Colonic mucosa (tissue), 4 donors: ENCODE results near the gene FBXO2. TPM values are rescaled to one million over a fixed set of nuclear protein-coding genes. Genes with fewer than 3 reads are reported as not detected.

Source experiments
- DNase-seq: peaks from one replicate; pipeline ENCODE4 v3.0.0-alpha.2; 2020
- H3K27ac ChIP-seq: fragments of 200-600 bp; one replicate; pipeline ENCODE4 v1.8.0; 2021
- H3K27me3 ChIP-seq: fragments of 200-600 bp; one replicate; pipeline ENCODE4 v1.8.0; 2021
- H3K36me3 ChIP-seq: fragments of 200-600 bp; one replicate; pipeline ENCODE4 v1.8.0; 2021
- H3K4me1 ChIP-seq: fragments of 200-600 bp; one replicate; pipeline ENCODE4 v1.8.0; 2021; ENCODE audit warnings: mild to moderate bottlenecking
- H3K4me3 ChIP-seq: fragments of 200-600 bp; one replicate; pipeline ENCODE4 v1.8.0; 2021
- H3K9ac ChIP-seq, 2 donors: one replicate each; pipeline ENCODE4 v1.7.0; 2013; ENCODE audit warnings: control low read depth in 2 of 2, low read depth in 2 of 2, low read length in 2 of 2
- H3K9me3 ChIP-seq: fragments of 200-600 bp; one replicate; pipeline ENCODE4 v1.8.0; 2021
- intact Hi-C: fragments of 100-400 bp; cut with DNase I; formaldehyde crosslinking; loops from one replicate; pipeline ENCODE4 v1.14.1; 2022
- total RNA-seq, 2 donors: library from RNA; stranded (reverse); fragmentation: NEBNext Ultra II Directional in 1 of 2; extraction: Animal tissue kit (Norgen Biotek cat#: 25700) in 1 of 2; gene quantifications; one replicate each; pipeline ENCODE4 v1.2.1, GENCODE V29; 2021
- TF ChIP-seq, protein P1 (sequence below): fragments of 200-600 bp; IDR thresholded peaks from one replicate; pipeline ENCODE4 v1.8.0; 2022; ENCODE audit warnings: antibody characterized with exemption, mild to moderate bottlenecking
- donor health status: healthy.
- donor health status: DM: no; HTN: no; CAD: no.
- donor health status: DM: no; HTN: no; CAD: no.

FBXO2 gene
- total RNA-seq, 2 donors from 2014 or later: 1.2 TPM

DNA sequence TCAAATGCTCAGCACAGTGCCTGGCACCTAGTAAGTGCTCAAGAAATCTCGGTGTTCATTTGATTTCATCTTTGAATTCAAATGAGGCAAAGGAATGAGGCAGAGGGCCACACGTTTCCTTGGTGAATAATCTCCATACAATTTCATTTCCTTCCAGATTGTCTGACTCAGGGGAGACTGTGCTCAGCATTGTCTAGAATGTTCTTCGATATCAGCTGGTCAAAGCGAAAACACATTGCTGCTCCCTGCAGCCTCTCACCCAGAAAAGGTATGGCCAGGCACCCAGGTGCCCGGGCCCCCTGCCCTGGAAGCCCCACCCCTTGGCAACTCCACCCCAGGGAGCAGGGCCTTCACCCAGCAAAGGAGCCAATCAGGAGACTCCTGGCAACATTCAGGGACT is 55.8 kb downstream of the FBXO2 start:
- Histone ChIP-seq H3K27ac (no peak overlapping the region), H3K9me3 (no peaks in the 10 kb centered on the region), H3K4me1 (no peaks in the 10 kb centered on the region), H3K9ac (no peak overlapping the region), H3K36me3 (no peaks in the 10 kb centered on the region), H3K4me3 (no peak overlapping the region), H3K27me3 (no peaks in the 10 kb centered on the region)
- no peak for DNase-seq
- TF ChIP-seq, protein P1, sequence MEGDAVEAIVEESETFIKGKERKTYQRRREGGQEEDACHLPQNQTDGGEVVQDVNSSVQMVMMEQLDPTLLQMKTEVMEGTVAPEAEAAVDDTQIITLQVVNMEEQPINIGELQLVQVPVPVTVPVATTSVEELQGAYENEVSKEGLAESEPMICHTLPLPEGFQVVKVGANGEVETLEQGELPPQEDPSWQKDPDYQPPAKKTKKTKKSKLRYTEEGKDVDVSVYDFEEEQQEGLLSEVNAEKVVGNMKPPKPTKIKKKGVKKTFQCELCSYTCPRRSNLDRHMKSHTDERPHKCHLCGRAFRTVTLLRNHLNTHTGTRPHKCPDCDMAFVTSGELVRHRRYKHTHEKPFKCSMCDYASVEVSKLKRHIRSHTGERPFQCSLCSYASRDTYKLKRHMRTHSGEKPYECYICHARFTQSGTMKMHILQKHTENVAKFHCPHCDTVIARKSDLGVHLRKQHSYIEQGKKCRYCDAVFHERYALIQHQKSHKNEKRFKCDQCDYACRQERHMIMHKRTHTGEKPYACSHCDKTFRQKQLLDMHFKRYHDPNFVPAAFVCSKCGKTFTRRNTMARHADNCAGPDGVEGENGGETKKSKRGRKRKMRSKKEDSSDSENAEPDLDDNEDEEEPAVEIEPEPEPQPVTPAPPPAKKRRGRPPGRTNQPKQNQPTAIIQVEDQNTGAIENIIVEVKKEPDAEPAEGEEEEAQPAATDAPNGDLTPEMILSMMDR: no peak
- intact Hi-C loops: no loop called here

Other genes with a start within 250 kb of the FBXO2 start
- under 1 TPM; 0.10 to 0.13 TPM for gene DISP3, start 175.3 kb downstream of the FBXO2 start, total RNA-seq
- 1 to 10 TPM; 5.3 to 7.5 TPM for gene FBXO44, start 448 bp upstream of the FBXO2 start, total RNA-seq
- gene FBXO6, start 9.8 kb upstream of the FBXO2 start, total RNA-seq: 10 to 100 TPM in 1 of 2 donors, 1 to 10 TPM in 1; 9.2 to 12.4 TPM
- 10 to 100 TPM in 1 of 2 donors, 1 to 10 TPM in 1; 8.5 to 12.4 TPM for gene MAD2L2, start 26.7 kb upstream of the FBXO2 start, total RNA-seq
- gene DRAXIN, start 37.3 kb upstream of the FBXO2 start, total RNA-seq: under 1 TPM; 0.05 TPM
- gene AGTRAP, start 81.7 kb upstream of the FBXO2 start, total RNA-seq: 10 to 100 TPM; 18.2 to 34.9 TPM
- gene C1orf167, start 107.8 kb upstream of the FBXO2 start, total RNA-seq: not detected
- 10 to 100 TPM; 23.8 to 30.4 TPM for gene MTHFR, start 151.5 kb upstream of the FBXO2 start, total RNA-seq
- 10 to 100 TPM in 1 of 2 donors, 1 to 10 TPM in 1; 8.4 to 14.5 TPM for gene CLCN6, start 151.8 kb upstream of the FBXO2 start, total RNA-seq
- 1 to 10 TPM in 1 of 2 donors, not detected in 1; 3.1 TPM for gene NPPA, start 193.4 kb upstream of the FBXO2 start, total RNA-seq
- not detected for gene NPPB, start 204.5 kb upstream of the FBXO2 start, total RNA-seq